Liver (tissue), 9 donors: ENCODE measurements around the gene SORL1. TPM values are rescaled to one million over a fixed set of nuclear protein-coding genes. Genes with fewer than 3 reads are reported as not detected.

Source experiments
- DNase-seq: peaks from one replicate; pipeline ENCODE4 v3.0.0-alpha.2; 2017; ENCODE audit warnings: low spot score
- H3K27ac ChIP-seq, 2 donors: one replicate each; pipeline ENCODE4 v1.7.0; 2013; ENCODE audit warnings: inconsistent platforms in 2 of 2, low read length in 2 of 2, control low read depth in 1 of 2, low read depth in 1 of 2, mild to moderate bottlenecking in 1 of 2
- H3K27me3 ChIP-seq, 4 donors: one replicate each; pipeline versions ENCODE4 v1.6.1 to v1.7.0; 2013; ENCODE audit warnings: low read length in 3 of 4, inconsistent platforms in 1 of 4, mild to moderate bottlenecking in 1 of 4, moderate library complexity in 1 of 4; ENCODE audit not compliant: control insufficient read depth in 4 of 4, insufficient read depth in 4 of 4
- H3K36me3 ChIP-seq, 4 donors: one replicate each; pipeline versions ENCODE4 v1.6.1 to v1.7.0; 2013; ENCODE audit warnings: low read length in 3 of 4, mild to moderate bottlenecking in 3 of 4, low read depth in 1 of 4, moderate library complexity in 1 of 4; ENCODE audit not compliant: control insufficient read depth in 4 of 4, insufficient read depth in 3 of 4
- H3K4me1 ChIP-seq, 4 donors: one replicate each; pipeline versions ENCODE4 v1.6.1 to v1.7.0; 2013; ENCODE audit warnings: low read length in 3 of 4, mild to moderate bottlenecking in 3 of 4, moderate library complexity in 1 of 4; ENCODE audit not compliant: control insufficient read depth in 4 of 4, insufficient read depth in 4 of 4
- H3K4me3 ChIP-seq, 3 donors: one replicate each; pipeline versions ENCODE4 v1.6.1 to v1.7.0; 2013; ENCODE audit warnings: low read length in 3 of 3, control low read depth in 1 of 3, low read depth in 1 of 3, mild to moderate bottlenecking in 1 of 3
- H3K9ac ChIP-seq, 2 donors: one replicate each; pipeline ENCODE4 v1.7.0; 2013; ENCODE audit warnings: low read length in 2 of 2, mild to moderate bottlenecking in 2 of 2, moderate library complexity in 2 of 2, control low read depth in 1 of 2, low read depth in 1 of 2
- H3K9me3 ChIP-seq, 4 donors: one replicate each; pipeline versions ENCODE4 v1.6.1 to v1.7.0; 2013; ENCODE audit warnings: low read length in 3 of 4; ENCODE audit not compliant: control insufficient read depth in 4 of 4
- EGR1 ChIP-seq, 2 donors: IDR thresholded peaks; 2 replicates each; pipeline ENCODE4 v1.6.1; 2016 to 2018; ENCODE audit warnings: antibody characterized with exemption in 2 of 2, low read depth in 2 of 2
- FOXA1 ChIP-seq: IDR thresholded peaks from 2 replicates; pipeline ENCODE4 v1.6.1; 2016; ENCODE audit warnings: antibody characterized with exemption
- FOXA2 ChIP-seq: IDR thresholded peaks from 2 replicates; pipeline ENCODE4 v1.6.1; 2016; ENCODE audit warnings: antibody characterized with exemption
- GABPA ChIP-seq, 2 donors: IDR thresholded peaks in 1 of 2; conservative IDR thresholded peaks in 1 of 2; 2 replicates each; pipeline ENCODE4 v1.6.1; 2016; ENCODE audit warnings: antibody characterized with exemption in 2 of 2, mild to moderate bottlenecking in 1 of 2, moderate library complexity in 1 of 2
- HNF4A ChIP-seq, 2 donors: conservative IDR thresholded peaks; 2 replicates each; pipeline ENCODE4 v1.6.1; 2016; ENCODE audit warnings: antibody characterized with exemption in 2 of 2, mild to moderate bottlenecking in 2 of 2
- JUND ChIP-seq, 2 donors: IDR thresholded peaks; 2 replicates each; pipeline ENCODE4 v1.6.1; 2016; ENCODE audit warnings: antibody characterized with exemption in 2 of 2
- NR2F2 ChIP-seq: IDR thresholded peaks from 2 replicates; pipeline ENCODE4 v1.6.1; 2016; ENCODE audit warnings: antibody characterized with exemption
- RAD21 ChIP-seq, 2 donors: IDR thresholded peaks; 2 replicates each; pipeline ENCODE4 v1.6.1; 2016; ENCODE audit warnings: antibody characterized with exemption in 2 of 2, mild to moderate bottlenecking in 2 of 2
- RXRA ChIP-seq, 2 donors: IDR thresholded peaks; 2 replicates each; pipeline ENCODE4 v1.6.1; 2017 to 2018; ENCODE audit warnings: antibody characterized with exemption in 2 of 2, mild to moderate bottlenecking in 1 of 2
- SP1 ChIP-seq: IDR thresholded peaks from 2 replicates; pipeline ENCODE4 v1.6.1; 2018; ENCODE audit warnings: antibody characterized with exemption, mild to moderate bottlenecking
- TAF1 ChIP-seq: conservative IDR thresholded peaks from 2 replicates; pipeline ENCODE4 v1.6.1; 2016; ENCODE audit warnings: antibody characterized with exemption, mild to moderate bottlenecking
- YY1 ChIP-seq: IDR thresholded peaks from 2 replicates; pipeline ENCODE4 v1.6.1; 2016; ENCODE audit warnings: antibody characterized with exemption, mild to moderate bottlenecking
- whole genome bisulfite sequencing: extraction: QIAGEN DNeasy Blood & Tissue Kit; methylation state at CpG from one replicate; pipeline ENCODE4 v1.1.7; 2013; 5-methylcytosine and 5-hydroxymethylcytosine counted together
- polyA plus RNA-seq, 2 donors: library from polyadenylated mRNA; stranded (reverse) in 1 of 2; unstranded in 1 of 2; fragments of 200-250 nt in 1 of 2; fragments of >200 nt in 1 of 2; fragmentation: Nextera tagmentation in 1 of 2; extraction: Ambion mirVana in 1 of 2; gene quantifications; one replicate each; pipeline versions ENCODE4 v1.2.1 to v1.2.3, GENCODE V29; 2013 to 2015
- total RNA-seq, 2 donors: library from RNA; depleted of rRNA; stranded (reverse); fragments of >200 nt; gene quantifications; one replicate each; pipeline ENCODE4 v1.2.3, GENCODE V29; 2014
- TF ChIP-seq, protein P1 (sequence below): IDR thresholded peaks from 2 replicates; pipeline ENCODE4 v1.6.1; 2016; ENCODE audit warnings: antibody characterized with exemption, mild to moderate bottlenecking
- TF ChIP-seq, protein P2 (sequence below): IDR thresholded peaks from 2 replicates; pipeline ENCODE4 v1.6.1; 2016; ENCODE audit warnings: antibody characterized with exemption
- TF ChIP-seq, protein P3 (sequence below): fragments of 150-350 bp; IDR thresholded peaks from 2 replicates; pipeline ENCODE4 v1.5.1; 2017; ENCODE audit warnings: improper control_type of control experiment, low read depth, low read length; ENCODE audit not compliant: missing input control
- TF ChIP-seq, protein P4 (sequence below): IDR thresholded peaks from 2 replicates; pipeline ENCODE4 v1.6.1; 2016; ENCODE audit warnings: antibody characterized with exemption
- TF ChIP-seq, protein P5 (sequence below): IDR thresholded peaks from 2 replicates; pipeline ENCODE4 v1.6.1; 2016; ENCODE audit warnings: antibody characterized with exemption
- donor health status: healthy.
- donor health status: healthy.
- donor health status: healthy.
- donor health status: healthy.
- donor health status: healthy.

SORL1 gene
- total and polyA plus RNA-seq, 4 donors, result 14.6 to 124 (median 25.4) TPM

DNA sequence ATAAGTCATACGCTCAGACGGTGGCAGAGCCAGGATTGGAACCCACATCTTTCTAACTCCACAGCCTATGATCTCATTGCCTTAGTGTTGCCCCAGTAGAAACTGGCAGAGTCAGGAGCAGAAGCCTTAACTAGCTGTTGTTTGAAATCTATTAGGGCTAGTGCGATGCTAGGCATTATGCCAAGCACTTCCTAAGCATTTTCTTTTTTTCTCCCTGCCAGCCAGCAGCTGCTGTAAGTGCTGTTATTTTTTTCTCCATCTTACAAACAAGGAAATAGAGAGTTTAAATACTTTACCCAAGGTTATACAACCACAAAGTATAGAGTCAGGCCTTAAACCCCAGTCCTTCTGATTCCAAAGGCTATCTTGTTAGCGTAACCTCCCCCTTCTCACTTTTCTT is 161.6 kb downstream of the SORL1 start:
- H3K36me3 ChIP-seq, result peaks cover 11 to 94% (median 92%) of the 10 kb centered on the region in 4 donors
- no peak overlapping the region for H3K9ac ChIP-seq
- H3K9me3 ChIP-seq, result no peaks in the 10 kb centered on the region
- no peaks in the 10 kb centered on the region for H3K27me3 ChIP-seq
- H3K27ac ChIP-seq, result no peak overlapping the region
- H3K4me3 ChIP-seq, result no peak overlapping the region
- H3K4me1 ChIP-seq, result no peaks in the 10 kb centered on the region
- no peak for DNase-seq
- no peak for TF ChIP-seq HNF4A (conservative IDR thresholded peaks at IDR 0.05)
- no peak for TF ChIP-seq EGR1 (IDR thresholded peaks at IDR 0.05; ENCODE audit: low read depth in 2 of 2)
- no peak for TF ChIP-seq FOXA1
- no peak for TF ChIP-seq YY1
- TF ChIP-seq, protein P1, sequence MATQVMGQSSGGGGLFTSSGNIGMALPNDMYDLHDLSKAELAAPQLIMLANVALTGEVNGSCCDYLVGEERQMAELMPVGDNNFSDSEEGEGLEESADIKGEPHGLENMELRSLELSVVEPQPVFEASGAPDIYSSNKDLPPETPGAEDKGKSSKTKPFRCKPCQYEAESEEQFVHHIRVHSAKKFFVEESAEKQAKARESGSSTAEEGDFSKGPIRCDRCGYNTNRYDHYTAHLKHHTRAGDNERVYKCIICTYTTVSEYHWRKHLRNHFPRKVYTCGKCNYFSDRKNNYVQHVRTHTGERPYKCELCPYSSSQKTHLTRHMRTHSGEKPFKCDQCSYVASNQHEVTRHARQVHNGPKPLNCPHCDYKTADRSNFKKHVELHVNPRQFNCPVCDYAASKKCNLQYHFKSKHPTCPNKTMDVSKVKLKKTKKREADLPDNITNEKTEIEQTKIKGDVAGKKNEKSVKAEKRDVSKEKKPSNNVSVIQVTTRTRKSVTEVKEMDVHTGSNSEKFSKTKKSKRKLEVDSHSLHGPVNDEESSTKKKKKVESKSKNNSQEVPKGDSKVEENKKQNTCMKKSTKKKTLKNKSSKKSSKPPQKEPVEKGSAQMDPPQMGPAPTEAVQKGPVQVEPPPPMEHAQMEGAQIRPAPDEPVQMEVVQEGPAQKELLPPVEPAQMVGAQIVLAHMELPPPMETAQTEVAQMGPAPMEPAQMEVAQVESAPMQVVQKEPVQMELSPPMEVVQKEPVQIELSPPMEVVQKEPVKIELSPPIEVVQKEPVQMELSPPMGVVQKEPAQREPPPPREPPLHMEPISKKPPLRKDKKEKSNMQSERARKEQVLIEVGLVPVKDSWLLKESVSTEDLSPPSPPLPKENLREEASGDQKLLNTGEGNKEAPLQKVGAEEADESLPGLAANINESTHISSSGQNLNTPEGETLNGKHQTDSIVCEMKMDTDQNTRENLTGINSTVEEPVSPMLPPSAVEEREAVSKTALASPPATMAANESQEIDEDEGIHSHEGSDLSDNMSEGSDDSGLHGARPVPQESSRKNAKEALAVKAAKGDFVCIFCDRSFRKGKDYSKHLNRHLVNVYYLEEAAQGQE, result no peak
- no peak for TF ChIP-seq GABPA (IDR thresholded peaks at IDR 0.05 in 1 of 2, conservative IDR thresholded peaks at IDR 0.05 in 1 of 2)
- TF ChIP-seq NR2F2, result no peak
- no peak for TF ChIP-seq SP1
- TF ChIP-seq, protein P2, sequence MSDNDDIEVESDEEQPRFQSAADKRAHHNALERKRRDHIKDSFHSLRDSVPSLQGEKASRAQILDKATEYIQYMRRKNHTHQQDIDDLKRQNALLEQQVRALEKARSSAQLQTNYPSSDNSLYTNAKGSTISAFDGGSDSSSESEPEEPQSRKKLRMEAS, result no peak
- TF ChIP-seq TAF1, result no peak
- no peak for TF ChIP-seq FOXA2
- TF ChIP-seq, protein P3, sequence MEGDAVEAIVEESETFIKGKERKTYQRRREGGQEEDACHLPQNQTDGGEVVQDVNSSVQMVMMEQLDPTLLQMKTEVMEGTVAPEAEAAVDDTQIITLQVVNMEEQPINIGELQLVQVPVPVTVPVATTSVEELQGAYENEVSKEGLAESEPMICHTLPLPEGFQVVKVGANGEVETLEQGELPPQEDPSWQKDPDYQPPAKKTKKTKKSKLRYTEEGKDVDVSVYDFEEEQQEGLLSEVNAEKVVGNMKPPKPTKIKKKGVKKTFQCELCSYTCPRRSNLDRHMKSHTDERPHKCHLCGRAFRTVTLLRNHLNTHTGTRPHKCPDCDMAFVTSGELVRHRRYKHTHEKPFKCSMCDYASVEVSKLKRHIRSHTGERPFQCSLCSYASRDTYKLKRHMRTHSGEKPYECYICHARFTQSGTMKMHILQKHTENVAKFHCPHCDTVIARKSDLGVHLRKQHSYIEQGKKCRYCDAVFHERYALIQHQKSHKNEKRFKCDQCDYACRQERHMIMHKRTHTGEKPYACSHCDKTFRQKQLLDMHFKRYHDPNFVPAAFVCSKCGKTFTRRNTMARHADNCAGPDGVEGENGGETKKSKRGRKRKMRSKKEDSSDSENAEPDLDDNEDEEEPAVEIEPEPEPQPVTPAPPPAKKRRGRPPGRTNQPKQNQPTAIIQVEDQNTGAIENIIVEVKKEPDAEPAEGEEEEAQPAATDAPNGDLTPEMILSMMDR, result no peak
- no peak for TF ChIP-seq JUND (IDR thresholded peaks at IDR 0.05)
- TF ChIP-seq, protein P4, sequence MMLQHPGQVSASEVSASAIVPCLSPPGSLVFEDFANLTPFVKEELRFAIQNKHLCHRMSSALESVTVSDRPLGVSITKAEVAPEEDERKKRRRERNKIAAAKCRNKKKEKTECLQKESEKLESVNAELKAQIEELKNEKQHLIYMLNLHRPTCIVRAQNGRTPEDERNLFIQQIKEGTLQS, result no peak
- no peak for TF ChIP-seq RAD21 (IDR thresholded peaks at IDR 0.05)
- TF ChIP-seq, protein P5, sequence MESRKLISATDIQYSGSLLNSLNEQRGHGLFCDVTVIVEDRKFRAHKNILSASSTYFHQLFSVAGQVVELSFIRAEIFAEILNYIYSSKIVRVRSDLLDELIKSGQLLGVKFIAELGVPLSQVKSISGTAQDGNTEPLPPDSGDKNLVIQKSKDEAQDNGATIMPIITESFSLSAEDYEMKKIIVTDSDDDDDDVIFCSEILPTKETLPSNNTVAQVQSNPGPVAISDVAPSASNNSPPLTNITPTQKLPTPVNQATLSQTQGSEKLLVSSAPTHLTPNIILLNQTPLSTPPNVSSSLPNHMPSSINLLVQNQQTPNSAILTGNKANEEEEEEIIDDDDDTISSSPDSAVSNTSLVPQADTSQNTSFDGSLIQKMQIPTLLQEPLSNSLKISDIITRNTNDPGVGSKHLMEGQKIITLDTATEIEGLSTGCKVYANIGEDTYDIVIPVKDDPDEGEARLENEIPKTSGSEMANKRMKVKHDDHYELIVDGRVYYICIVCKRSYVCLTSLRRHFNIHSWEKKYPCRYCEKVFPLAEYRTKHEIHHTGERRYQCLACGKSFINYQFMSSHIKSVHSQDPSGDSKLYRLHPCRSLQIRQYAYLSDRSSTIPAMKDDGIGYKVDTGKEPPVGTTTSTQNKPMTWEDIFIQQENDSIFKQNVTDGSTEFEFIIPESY, result no peak
- TF ChIP-seq RXRA (IDR thresholded peaks at IDR 0.05), result no peak
- WGBS, result 78% methylated on average over 4 of the region's 4 CpGs
